ENCODE results near the gene TRIOBP.

DNA sequence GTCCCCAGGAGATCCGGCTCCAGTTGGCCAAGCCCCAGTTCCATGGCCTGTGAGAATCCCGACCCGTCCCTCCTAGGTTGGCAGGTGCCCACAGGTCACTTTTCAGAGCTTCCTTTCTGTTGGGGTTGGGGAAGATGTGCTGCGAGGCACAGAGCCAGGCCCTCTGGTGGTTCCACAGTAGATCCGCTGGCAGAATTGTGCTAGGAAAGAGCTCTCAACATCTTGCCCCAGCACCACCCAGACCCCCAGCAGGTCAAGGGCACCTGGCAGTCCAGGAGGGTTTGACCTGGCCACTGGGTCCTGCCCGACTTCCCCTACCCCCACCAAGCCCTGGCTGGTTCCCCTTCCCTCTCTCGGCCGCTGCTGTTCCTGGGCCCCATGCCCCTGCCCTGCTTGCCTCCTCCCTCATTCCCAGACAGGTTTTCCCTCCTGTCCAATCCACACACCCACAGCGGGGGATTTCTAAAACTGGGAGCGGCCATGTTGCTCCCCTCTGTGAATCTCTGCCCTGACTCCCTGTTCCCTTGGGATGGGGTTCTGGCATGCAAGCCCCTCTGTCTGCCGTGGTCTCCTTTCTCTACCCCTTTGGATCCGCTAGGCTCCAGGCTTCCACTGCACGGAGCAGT, 84.7 kb downstream of the TRIOBP start:
- TF ChIP-seq HDAC6 (IDR thresholded peaks at IDR 0.05; ENCODE audit: low read depth, low read length) (no peak), POLR2A (IDR thresholded peaks at IDR 0.05; ENCODE audit: insufficient read depth in 1 of 2, low read depth in 2 of 2, low read length in 2 of 2) (no peak), FOXA3 (CRISPR knock-in tag; IDR thresholded peaks at IDR 0.05) (no peak), YY1 (IDR thresholded peaks at IDR 0.05; ENCODE audit: insufficient read depth, insufficient replicate concordance, low read depth, low read length) (no peak), CENPX (CRISPR knock-in tag; IDR thresholded peaks at IDR 0.05) (no peak), TCF7L2 (IDR thresholded peaks at IDR 0.05; ENCODE audit: low read depth, low read length) (no peak), ZNF558 (CRISPR knock-in tag; IDR thresholded peaks at IDR 0.05; ENCODE audit: borderline replicate concordance) (no peak), ZFP36L1 (CRISPR knock-in tag; IDR thresholded peaks at IDR 0.05) (no peak), EZH2 (conservative IDR thresholded peaks at IDR 0.05; ENCODE audit: low read depth, low read length) (no peak)
- TF ChIP-seq, protein P1, sequence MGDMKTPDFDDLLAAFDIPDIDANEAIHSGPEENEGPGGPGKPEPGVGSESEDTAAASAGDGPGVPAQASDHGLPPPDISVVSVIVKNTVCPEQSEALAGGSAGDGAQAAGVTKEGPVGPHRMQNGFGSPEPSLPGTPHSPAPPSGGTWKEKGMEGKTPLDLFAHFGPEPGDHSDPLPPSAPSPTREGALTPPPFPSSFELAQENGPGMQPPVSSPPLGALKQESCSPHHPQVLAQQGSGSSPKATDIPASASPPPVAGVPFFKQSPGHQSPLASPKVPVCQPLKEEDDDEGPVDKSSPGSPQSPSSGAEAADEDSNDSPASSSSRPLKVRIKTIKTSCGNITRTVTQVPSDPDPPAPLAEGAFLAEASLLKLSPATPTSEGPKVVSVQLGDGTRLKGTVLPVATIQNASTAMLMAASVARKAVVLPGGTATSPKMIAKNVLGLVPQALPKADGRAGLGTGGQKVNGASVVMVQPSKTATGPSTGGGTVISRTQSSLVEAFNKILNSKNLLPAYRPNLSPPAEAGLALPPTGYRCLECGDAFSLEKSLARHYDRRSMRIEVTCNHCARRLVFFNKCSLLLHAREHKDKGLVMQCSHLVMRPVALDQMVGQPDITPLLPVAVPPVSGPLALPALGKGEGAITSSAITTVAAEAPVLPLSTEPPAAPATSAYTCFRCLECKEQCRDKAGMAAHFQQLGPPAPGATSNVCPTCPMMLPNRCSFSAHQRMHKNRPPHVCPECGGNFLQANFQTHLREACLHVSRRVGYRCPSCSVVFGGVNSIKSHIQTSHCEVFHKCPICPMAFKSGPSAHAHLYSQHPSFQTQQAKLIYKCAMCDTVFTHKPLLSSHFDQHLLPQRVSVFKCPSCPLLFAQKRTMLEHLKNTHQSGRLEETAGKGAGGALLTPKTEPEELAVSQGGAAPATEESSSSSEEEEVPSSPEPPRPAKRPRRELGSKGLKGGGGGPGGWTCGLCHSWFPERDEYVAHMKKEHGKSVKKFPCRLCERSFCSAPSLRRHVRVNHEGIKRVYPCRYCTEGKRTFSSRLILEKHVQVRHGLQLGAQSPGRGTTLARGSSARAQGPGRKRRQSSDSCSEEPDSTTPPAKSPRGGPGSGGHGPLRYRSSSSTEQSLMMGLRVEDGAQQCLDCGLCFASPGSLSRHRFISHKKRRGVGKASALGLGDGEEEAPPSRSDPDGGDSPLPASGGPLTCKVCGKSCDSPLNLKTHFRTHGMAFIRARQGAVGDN (CRISPR knock-in tag; IDR thresholded peaks at IDR 0.05), result peak; percentile 43; the same call in 1 of the 2 replicates
- TF ChIP-seq, protein P2, sequence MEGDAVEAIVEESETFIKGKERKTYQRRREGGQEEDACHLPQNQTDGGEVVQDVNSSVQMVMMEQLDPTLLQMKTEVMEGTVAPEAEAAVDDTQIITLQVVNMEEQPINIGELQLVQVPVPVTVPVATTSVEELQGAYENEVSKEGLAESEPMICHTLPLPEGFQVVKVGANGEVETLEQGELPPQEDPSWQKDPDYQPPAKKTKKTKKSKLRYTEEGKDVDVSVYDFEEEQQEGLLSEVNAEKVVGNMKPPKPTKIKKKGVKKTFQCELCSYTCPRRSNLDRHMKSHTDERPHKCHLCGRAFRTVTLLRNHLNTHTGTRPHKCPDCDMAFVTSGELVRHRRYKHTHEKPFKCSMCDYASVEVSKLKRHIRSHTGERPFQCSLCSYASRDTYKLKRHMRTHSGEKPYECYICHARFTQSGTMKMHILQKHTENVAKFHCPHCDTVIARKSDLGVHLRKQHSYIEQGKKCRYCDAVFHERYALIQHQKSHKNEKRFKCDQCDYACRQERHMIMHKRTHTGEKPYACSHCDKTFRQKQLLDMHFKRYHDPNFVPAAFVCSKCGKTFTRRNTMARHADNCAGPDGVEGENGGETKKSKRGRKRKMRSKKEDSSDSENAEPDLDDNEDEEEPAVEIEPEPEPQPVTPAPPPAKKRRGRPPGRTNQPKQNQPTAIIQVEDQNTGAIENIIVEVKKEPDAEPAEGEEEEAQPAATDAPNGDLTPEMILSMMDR (CRISPR knock-in tag; IDR thresholded peaks at IDR 0.05), result peak; percentile 68
